H9 (cell line): ENCODE measurements around the gene MGAT5. TPM values are rescaled to one million over a fixed set of nuclear protein-coding genes. Genes with fewer than 3 reads are reported as not detected.

Source experiments
- DNase-seq: peaks from one replicate; pipeline ENCODE4 v3.0.0-alpha.2; 2017
- H2AFZ ChIP-seq: one replicate; pipeline ENCODE4 v1.6.1; 2013; ENCODE audit warnings: mild to moderate bottlenecking, low read length, control low read depth, moderate library complexity
- H2AK5ac ChIP-seq: 2 replicates; pipeline ENCODE4 v1.6.1; 2013; ENCODE audit warnings: low read length, control low read depth, mixed read lengths; ENCODE audit not compliant: insufficient read length
- H2BK120ac ChIP-seq: one replicate; pipeline ENCODE4 v1.6.1; 2013; ENCODE audit warnings: low read depth, mild to moderate bottlenecking, low read length, control low read depth, inconsistent platforms; ENCODE audit not compliant: poor library complexity, severe bottlenecking
- H2BK12ac ChIP-seq: 2 replicates; pipeline ENCODE4 v1.6.1; 2013; ENCODE audit warnings: low read length, control low read depth, mixed read lengths, low read depth; ENCODE audit not compliant: insufficient read length
- H2BK15ac ChIP-seq: 2 replicates; pipeline ENCODE4 v1.6.1; 2013; ENCODE audit warnings: low read depth, low read length, control low read depth
- H2BK20ac ChIP-seq: one replicate; pipeline ENCODE4 v1.6.1; 2013; ENCODE audit warnings: low read depth, mild to moderate bottlenecking, low read length, control low read depth, inconsistent platforms; ENCODE audit not compliant: poor library complexity, severe bottlenecking
- H2BK5ac ChIP-seq: 2 replicates; pipeline ENCODE4 v1.6.1; 2013; ENCODE audit warnings: low read length, control low read depth, mixed read lengths; ENCODE audit not compliant: insufficient read length
- H3K14ac ChIP-seq: 2 replicates; pipeline ENCODE4 v1.6.1; 2013; ENCODE audit warnings: low read length, control low read depth; ENCODE audit not compliant: insufficient read depth
- H3K18ac ChIP-seq: 2 replicates; pipeline ENCODE4 v1.6.1; 2013; ENCODE audit warnings: low read depth, mild to moderate bottlenecking, mixed read lengths, low read length, control low read depth; ENCODE audit not compliant: insufficient read length
- H3K23ac ChIP-seq: 2 replicates; pipeline ENCODE4 v1.6.1; 2013; ENCODE audit warnings: low read length, control low read depth, mixed read lengths, low read depth; ENCODE audit not compliant: insufficient read length
- H3K23me2 ChIP-seq: 2 replicates; pipeline ENCODE4 v1.6.1; 2013; ENCODE audit warnings: low read depth, mild to moderate bottlenecking, mixed read lengths, low read length, control low read depth; ENCODE audit not compliant: insufficient read length, poor library complexity, severe bottlenecking
- H3K27ac ChIP-seq: 2 replicates; pipeline ENCODE4 v1.5.1; 2013; ENCODE audit warnings: low read length, control low read depth, mixed read lengths, low read depth; ENCODE audit not compliant: insufficient read length
- H3K27me3 ChIP-seq: 2 replicates; pipeline ENCODE4 v1.6.1; 2013; ENCODE audit warnings: low read length, control low read depth, inconsistent platforms; ENCODE audit not compliant: insufficient read depth
- H3K4ac ChIP-seq: 2 replicates; pipeline ENCODE4 v1.6.1; 2013; ENCODE audit warnings: low read depth, mild to moderate bottlenecking, control low read depth, inconsistent platforms, low read length, moderate library complexity
- H3K4me1 ChIP-seq: 2 replicates; pipeline ENCODE4 v1.6.1; 2013; ENCODE audit warnings: low read length, control low read depth, inconsistent platforms; ENCODE audit not compliant: insufficient read depth
- H3K4me2 ChIP-seq: 2 replicates; pipeline ENCODE4 v1.6.1; 2013; ENCODE audit warnings: low read length, control low read depth, mixed read lengths; ENCODE audit not compliant: insufficient read length, insufficient read depth
- H3K56ac ChIP-seq: 2 replicates; pipeline ENCODE4 v1.6.1; 2013; ENCODE audit warnings: low read depth, mild to moderate bottlenecking, mixed read lengths, low read length, control low read depth; ENCODE audit not compliant: insufficient read length
- H3K79me1 ChIP-seq: 2 replicates; pipeline ENCODE4 v1.6.1; 2013; ENCODE audit warnings: low read depth, mild to moderate bottlenecking, moderate library complexity, low read length, control low read depth, inconsistent platforms; ENCODE audit not compliant: insufficient read depth, poor library complexity, severe bottlenecking
- H3K79me2 ChIP-seq: 2 replicates; pipeline ENCODE4 v1.6.1; 2013; ENCODE audit warnings: low read length, control low read depth, inconsistent platforms; ENCODE audit not compliant: insufficient read depth
- H3K9ac ChIP-seq: 2 replicates; pipeline ENCODE4 v1.6.1; 2013; ENCODE audit warnings: low read length, control low read depth, mixed read lengths; ENCODE audit not compliant: insufficient read length; ENCODE audit errors: extremely low read depth
- H3K9me3 ChIP-seq: one replicate; pipeline ENCODE4 v1.6.1; 2013; ENCODE audit warnings: low read depth, low read length, inconsistent platforms; ENCODE audit not compliant: control insufficient read depth
- H3T11ph ChIP-seq: one replicate; pipeline ENCODE4 v1.6.1; 2013; ENCODE audit warnings: mild to moderate bottlenecking, low read length, control low read depth, inconsistent platforms
- H4K20me1 ChIP-seq: one replicate; pipeline ENCODE4 v1.6.1; 2013; ENCODE audit not compliant: control insufficient read depth, insufficient read length, insufficient read depth
- H4K5ac ChIP-seq: 2 replicates; pipeline ENCODE4 v1.6.1; 2013; ENCODE audit warnings: low read depth, mild to moderate bottlenecking, mixed read lengths, low read length, control low read depth; ENCODE audit not compliant: insufficient read length
- H4K8ac ChIP-seq: replicated peaks from 2 replicates; pipeline ENCODE4 v1.6.1; 2013; ENCODE audit warnings: low read length, control low read depth, mixed read lengths, low read depth; ENCODE audit not compliant: insufficient read length
- H4K91ac ChIP-seq: 2 replicates; pipeline ENCODE4 v1.6.1; 2013; ENCODE audit warnings: low read depth, mild to moderate bottlenecking, moderate library complexity, mixed read lengths, low read length, control low read depth; ENCODE audit not compliant: insufficient read length
- H3K27ac Mint-ChIP-seq, 3 experiments: 2 replicates in 2 of 3; 3 replicates in 1 of 3; pipeline ENCODE4 v1.8.0; 2020 to 2021; ENCODE audit warnings: mixed read lengths in 3 of 3, mild to moderate bottlenecking in 1 of 3, moderate library complexity in 1 of 3
- H3K27me3 Mint-ChIP-seq: 2 replicates; pipeline ENCODE4 v1.8.0; 2021; ENCODE audit warnings: low read depth, mild to moderate bottlenecking, moderate library complexity, mixed read lengths
- H3K36me3 Mint-ChIP-seq, 3 experiments: 2 replicates in 2 of 3; 3 replicates in 1 of 3; pipeline ENCODE4 v1.8.0; 2020 to 2021; ENCODE audit warnings: low read depth in 3 of 3, mixed read lengths in 3 of 3; ENCODE audit not compliant: insufficient read depth in 1 of 3
- H3K4me1 Mint-ChIP-seq, 2 experiments: 2 replicates each; pipeline ENCODE4 v1.8.0; 2020; ENCODE audit warnings: mixed read lengths in 2 of 2
- H3K4me3 Mint-ChIP-seq, 2 experiments: 2 replicates in 1 of 2; 3 replicates in 1 of 2; pipeline ENCODE4 v1.8.0; 2020 to 2021; ENCODE audit warnings: mild to moderate bottlenecking in 2 of 2, mixed read lengths in 2 of 2, moderate library complexity in 1 of 2
- H3K9me3 Mint-ChIP-seq, 2 experiments: 2 replicates in 1 of 2; 3 replicates in 1 of 2; pipeline ENCODE4 v1.8.0; 2020; ENCODE audit warnings: mild to moderate bottlenecking in 2 of 2, mixed read lengths in 2 of 2, moderate library complexity in 1 of 2
- WGBS: extraction: QIAGEN DNeasy Blood & Tissue Kit; methylation state at CpG from one replicate; pipeline ENCODE4 v1.1.7; 2013; ENCODE audit warnings: missing lambda C conversion rate, low lambda C conversion rate, mixed read lengths; ENCODE audit not compliant: insufficient read length; ENCODE audit errors: extremely low coverage; 5-methylcytosine and 5-hydroxymethylcytosine counted together
- total RNA-seq: library from RNA; stranded (reverse); gene quantifications from 2 replicates; pipeline ENCODE4 v1.2.1, GENCODE V29; 2021
- TF ChIP-seq, protein P1 (sequence below): fragments of 200-600 bp; sonication (generic); conservative IDR thresholded peaks from 3 replicates; pipeline ENCODE4 v1.8.0; 2021; ENCODE audit warnings: antibody characterized with exemption, mild to moderate bottlenecking

Gene MGAT5
- total RNA-seq, 1 experiment from 2014 or later, result 25.7 TPM

DNA sequence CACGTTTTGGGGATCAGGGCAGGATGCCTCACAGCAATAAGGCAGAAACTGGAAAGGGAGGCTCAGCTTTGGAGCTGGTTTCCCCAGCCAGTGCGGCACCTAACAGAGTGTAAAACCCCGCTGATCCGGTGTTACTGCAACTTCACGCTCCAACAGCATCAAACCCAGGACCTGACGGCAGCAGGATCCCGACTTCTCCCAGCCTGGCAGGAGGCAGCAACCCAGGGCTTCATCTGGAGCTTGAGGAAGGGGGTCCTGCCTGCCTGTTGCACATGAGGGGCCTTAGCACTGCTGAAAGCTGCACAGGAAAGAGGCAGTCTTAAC is 209.8 kb downstream of the MGAT5 start:
- H3K36me3 Mint-ChIP-seq, result no peaks in the 10 kb centered on the region
- H3K79me1 ChIP-seq, result no peaks in the 10 kb centered on the region
- no peak overlapping the region for H3K4ac ChIP-seq
- no peaks in the 10 kb centered on the region for H3K79me2 ChIP-seq
- H4K91ac ChIP-seq, result no peak overlapping the region
- no peak overlapping the region for H3K23ac ChIP-seq
- H3K23me2 ChIP-seq, result no peaks in the 10 kb centered on the region
- no peak overlapping the region for H3T11ph ChIP-seq
- peaks cover 4% of the 10 kb centered on the region for H3K27me3 Mint-ChIP-seq
- H3K27me3 ChIP-seq, result no peaks in the 10 kb centered on the region
- no peaks in the 10 kb centered on the region for H3K4me1 ChIP-seq
- no peaks in the 10 kb centered on the region for H3K9me3 Mint-ChIP-seq
- H4K8ac ChIP-seq, result no peak overlapping the region
- no peak overlapping the region for H2BK12ac ChIP-seq
- H2BK20ac ChIP-seq, result no peak overlapping the region
- H2BK15ac ChIP-seq, result no peak overlapping the region
- no peak overlapping the region for H4K5ac ChIP-seq
- no peak overlapping the region for H3K18ac ChIP-seq
- no peak overlapping the region for H2BK5ac ChIP-seq
- H3K4me3 Mint-ChIP-seq, result no peak overlapping the region
- H3K4me1 Mint-ChIP-seq, result peaks cover 4 to 6% of the 10 kb centered on the region in 2 experiments; a peak in 3 of 4 replicates
- H2AK5ac ChIP-seq, result no peak overlapping the region
- H3K27ac ChIP-seq, result no peak overlapping the region
- no peaks in the 10 kb centered on the region for H3K9me3 ChIP-seq
- TF ChIP-seq, protein P1, sequence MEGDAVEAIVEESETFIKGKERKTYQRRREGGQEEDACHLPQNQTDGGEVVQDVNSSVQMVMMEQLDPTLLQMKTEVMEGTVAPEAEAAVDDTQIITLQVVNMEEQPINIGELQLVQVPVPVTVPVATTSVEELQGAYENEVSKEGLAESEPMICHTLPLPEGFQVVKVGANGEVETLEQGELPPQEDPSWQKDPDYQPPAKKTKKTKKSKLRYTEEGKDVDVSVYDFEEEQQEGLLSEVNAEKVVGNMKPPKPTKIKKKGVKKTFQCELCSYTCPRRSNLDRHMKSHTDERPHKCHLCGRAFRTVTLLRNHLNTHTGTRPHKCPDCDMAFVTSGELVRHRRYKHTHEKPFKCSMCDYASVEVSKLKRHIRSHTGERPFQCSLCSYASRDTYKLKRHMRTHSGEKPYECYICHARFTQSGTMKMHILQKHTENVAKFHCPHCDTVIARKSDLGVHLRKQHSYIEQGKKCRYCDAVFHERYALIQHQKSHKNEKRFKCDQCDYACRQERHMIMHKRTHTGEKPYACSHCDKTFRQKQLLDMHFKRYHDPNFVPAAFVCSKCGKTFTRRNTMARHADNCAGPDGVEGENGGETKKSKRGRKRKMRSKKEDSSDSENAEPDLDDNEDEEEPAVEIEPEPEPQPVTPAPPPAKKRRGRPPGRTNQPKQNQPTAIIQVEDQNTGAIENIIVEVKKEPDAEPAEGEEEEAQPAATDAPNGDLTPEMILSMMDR, result no peak
- no peak overlapping the region for H3K56ac ChIP-seq
- H3K9ac ChIP-seq, result no peak overlapping the region
- H3K4me2 ChIP-seq, result no peak overlapping the region
- no peak overlapping the region for H2AFZ ChIP-seq
- no peak for DNase-seq
- no CpG with 5 or more reads among the region's 7 CpGs for WGBS
- H2BK120ac ChIP-seq, result no peak overlapping the region
- H3K14ac ChIP-seq, result peak overlapping the region; percentile 31; the same call in 1 of the 2 replicates
- H3K27ac Mint-ChIP-seq, result no peak overlapping the region
- H4K20me1 ChIP-seq, result no peaks in the 10 kb centered on the region
